ENCODE results near the gene BTBD6.
"Not testable (repeated sequence)": the region's sequence is repeated elsewhere in the genome, so short reads cannot be mapped to it uniquely, and the experiment has no call there.

The BTBD6 gene

GRCh38 chr14:105268736-105269354 is 20.5 kb downstream of the BTBD6 start:
- DNase-seq (ENCODE audit: low read depth in 2 of 3, low spot score in 1 of 3): no peak

- no peak for DNase-seq (ENCODE audit: low read depth in 2 of 3, low spot score in 1 of 3)
These were observed 21.1 kb downstream of the BTBD6 start for GRCh38 chr14:105269405-105269804.

- no peak for DNase-seq (ENCODE audit: low read depth in 2 of 3, low spot score in 1 of 3)
These were observed 23.0 kb downstream of the BTBD6 start for GRCh38 chr14:105271224-105271890.

GRCh38 chr14:105272623-105273022 is 24.3 kb downstream of the BTBD6 start:
- no peak for DNase-seq (ENCODE audit: low read depth in 2 of 3, low spot score in 1 of 3)

- DNase-seq (ENCODE audit: low read depth in 2 of 3, low spot score in 1 of 3): no peak
These were observed 24.7 kb downstream of the BTBD6 start for GRCh38 chr14:105273062-105273461.

GRCh38 chr14:105274637-105275036 is 26.3 kb downstream of the BTBD6 start:
- DNase-seq (ENCODE audit: low read depth in 2 of 3, low spot score in 1 of 3): no peak

GRCh38 chr14:105275267-105275946 is 27.1 kb downstream of the BTBD6 start:
- DNase-seq (ENCODE audit: low read depth in 2 of 3, low spot score in 1 of 3): no peak

GRCh38 chr14:105277448-105277847 is 29.1 kb downstream of the BTBD6 start:
- DNase-seq (ENCODE audit: low read depth in 2 of 3, low spot score in 1 of 3): not testable (repeated sequence)

- no peak for DNase-seq (ENCODE audit: low read depth in 2 of 3, low spot score in 1 of 3)
These were observed 31.5 kb downstream of the BTBD6 start for GRCh38 chr14:105279642-105280361.

- DNase-seq (ENCODE audit: low read depth in 2 of 3, low spot score in 1 of 3): no peak
These were observed 32.2 kb downstream of the BTBD6 start for GRCh38 chr14:105280525-105280924.

- DNase-seq (ENCODE audit: low read depth in 2 of 3, low spot score in 1 of 3): no peak
These were observed 33.2 kb downstream of the BTBD6 start for GRCh38 chr14:105281371-105282097.

GRCh38 chr14:105282098-105282725 is 33.9 kb downstream of the BTBD6 start:
- DNase-seq (ENCODE audit: low read depth in 2 of 3, low spot score in 1 of 3): no peak

GRCh38 chr14:105283028-105283427 is 34.7 kb downstream of the BTBD6 start:
- no peak for DNase-seq (ENCODE audit: low read depth in 2 of 3, low spot score in 1 of 3)

GRCh38 chr14:105283899-105284298 is 35.6 kb downstream of the BTBD6 start:
- no peak for DNase-seq (ENCODE audit: low read depth in 2 of 3, low spot score in 1 of 3)

- DNase-seq (ENCODE audit: low read depth in 2 of 3, low spot score in 1 of 3): no peak
These were observed 36.8 kb downstream of the BTBD6 start for GRCh38 chr14:105285174-105285573.

- DNase-seq (ENCODE audit: low read depth in 2 of 3, low spot score in 1 of 3): no peak
These were observed 38.4 kb downstream of the BTBD6 start for GRCh38 chr14:105286759-105287144.

- no peak for DNase-seq (ENCODE audit: low read depth in 2 of 3, low spot score in 1 of 3)
These were observed 39.1 kb downstream of the BTBD6 start for GRCh38 chr14:105287249-105288102.

- not testable (repeated sequence) for DNase-seq (ENCODE audit: low read depth in 2 of 3, low spot score in 1 of 3)
These were observed 40.6 kb downstream of the BTBD6 start for GRCh38 chr14:105288936-105289335.

- no peak for DNase-seq (ENCODE audit: low read depth in 2 of 3, low spot score in 1 of 3)
These were observed 42.5 kb downstream of the BTBD6 start for GRCh38 chr14:105290621-105291346.

All from stimulated activated CD4-positive, alpha-beta T cell treated with anti-CD3 and anti-CD28 coated beads, Interleukin-12 subunit alpha, Interleukin-12 subunit beta, amount 100 ng/mL, for 48 hours (primary cell).